WERI-Rb-1 (cell line): Measurements from ENCODE around the gene BARX2.

Source experiments
- DNase-seq: peaks from one replicate; pipeline ENCODE4 v3.0.0-alpha.2; 2020
- H3K27ac ChIP-seq: fragments of 250-450 bp; sonication (Bioruptor Pico); 2 replicates; pipeline ENCODE4 v1.5.1; 2020; ENCODE audit warnings: mild to moderate bottlenecking, moderate library complexity
- H3K27me3 ChIP-seq: fragments of 250-450 bp; sonication (Bioruptor Pico); 2 replicates; pipeline ENCODE4 v1.5.1; 2021; ENCODE audit warnings: mild to moderate bottlenecking, low read depth, moderate library complexity; ENCODE audit not compliant: insufficient read depth, severe bottlenecking
- H3K36me3 ChIP-seq: fragments of 250-450 bp; sonication (Bioruptor Pico); 2 replicates; pipeline ENCODE4 v1.5.1; 2020; ENCODE audit warnings: mild to moderate bottlenecking, moderate library complexity
- H3K4me3 ChIP-seq: 2 replicates; pipeline ENCODE4 v1.5.1; 2011; ENCODE audit warnings: low read depth, mild to moderate bottlenecking, control low read depth, low read length
- H3K9me3 ChIP-seq: fragments of 250-450 bp; sonication (Bioruptor Pico); 2 replicates; pipeline ENCODE4 v1.5.1; 2021; ENCODE audit warnings: mild to moderate bottlenecking, moderate library complexity; ENCODE audit not compliant: severe bottlenecking
- TF ChIP-seq, protein P1 (sequence below): IDR thresholded peaks from 2 replicates; pipeline ENCODE4 v1.5.1; 2011; ENCODE audit warnings: low read depth, mild to moderate bottlenecking, control low read depth, inconsistent platforms, low read length

The BARX2 gene

DNA sequence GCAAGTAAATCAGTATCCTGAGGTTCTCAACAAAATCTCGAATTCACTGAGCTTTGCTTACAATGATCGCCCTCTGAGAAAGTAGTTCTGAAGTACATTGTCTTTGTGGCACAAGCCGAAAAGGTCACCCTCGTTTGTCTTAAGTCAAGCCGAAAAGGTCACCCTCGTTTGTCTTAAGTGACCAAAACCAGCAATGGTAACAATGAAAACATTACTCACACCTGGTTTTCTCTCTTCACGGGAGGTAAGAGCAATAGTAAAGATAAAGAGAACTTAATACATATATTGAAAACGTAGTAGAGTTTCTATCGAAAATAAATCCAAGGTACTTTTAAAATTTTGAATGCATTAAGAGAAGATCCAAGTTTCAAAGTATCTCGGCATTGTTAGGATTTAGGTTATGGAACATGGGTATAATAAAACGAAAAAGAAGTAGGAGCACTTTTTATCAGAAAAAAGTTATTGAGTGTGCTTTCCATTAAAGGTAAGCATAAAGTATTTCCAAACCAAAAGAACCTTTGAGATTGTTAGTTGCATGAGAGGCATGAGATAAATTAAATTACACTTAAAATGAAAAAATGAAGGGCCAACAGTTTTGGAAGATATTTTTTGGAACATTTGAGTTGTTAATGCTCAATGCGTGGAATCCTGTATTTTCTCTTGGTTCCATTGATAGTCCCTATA, 1.2 kb downstream of the BARX2 start:
- DNase-seq, result no peak
- no peaks in the 10 kb centered on the region for H3K36me3 ChIP-seq
- H3K9me3 ChIP-seq, result peaks cover 4% of the 10 kb centered on the region
- TF ChIP-seq, protein P1, sequence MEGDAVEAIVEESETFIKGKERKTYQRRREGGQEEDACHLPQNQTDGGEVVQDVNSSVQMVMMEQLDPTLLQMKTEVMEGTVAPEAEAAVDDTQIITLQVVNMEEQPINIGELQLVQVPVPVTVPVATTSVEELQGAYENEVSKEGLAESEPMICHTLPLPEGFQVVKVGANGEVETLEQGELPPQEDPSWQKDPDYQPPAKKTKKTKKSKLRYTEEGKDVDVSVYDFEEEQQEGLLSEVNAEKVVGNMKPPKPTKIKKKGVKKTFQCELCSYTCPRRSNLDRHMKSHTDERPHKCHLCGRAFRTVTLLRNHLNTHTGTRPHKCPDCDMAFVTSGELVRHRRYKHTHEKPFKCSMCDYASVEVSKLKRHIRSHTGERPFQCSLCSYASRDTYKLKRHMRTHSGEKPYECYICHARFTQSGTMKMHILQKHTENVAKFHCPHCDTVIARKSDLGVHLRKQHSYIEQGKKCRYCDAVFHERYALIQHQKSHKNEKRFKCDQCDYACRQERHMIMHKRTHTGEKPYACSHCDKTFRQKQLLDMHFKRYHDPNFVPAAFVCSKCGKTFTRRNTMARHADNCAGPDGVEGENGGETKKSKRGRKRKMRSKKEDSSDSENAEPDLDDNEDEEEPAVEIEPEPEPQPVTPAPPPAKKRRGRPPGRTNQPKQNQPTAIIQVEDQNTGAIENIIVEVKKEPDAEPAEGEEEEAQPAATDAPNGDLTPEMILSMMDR, result no peak
- no peak overlapping the region for H3K4me3 ChIP-seq
- peaks cover 94% of the 10 kb centered on the region for H3K27me3 ChIP-seq
- no peak overlapping the region for H3K27ac ChIP-seq

DNA sequence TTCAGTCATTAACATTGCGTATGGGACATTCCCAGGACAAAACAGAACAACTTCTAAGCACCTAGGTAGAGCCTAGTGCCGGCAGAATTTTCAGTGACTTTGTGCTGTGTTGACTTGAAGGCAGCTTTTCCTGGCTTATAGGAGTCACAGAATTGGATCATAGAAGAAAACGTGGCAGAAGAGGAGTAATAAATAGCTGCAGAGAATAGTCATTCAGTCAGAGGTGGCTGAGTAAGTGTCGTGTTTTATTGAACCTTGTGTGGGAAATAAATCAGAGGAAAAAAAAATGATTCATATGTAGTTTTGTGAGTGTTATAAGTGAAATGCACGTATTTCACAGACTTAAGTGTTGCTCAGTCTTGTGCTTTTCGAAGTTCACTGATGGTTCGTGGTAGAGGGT, 2.1 kb downstream of the BARX2 start:
- no peak for DNase-seq
- Histone ChIP-seq H3K27me3 (peaks cover 93% of the 10 kb centered on the region), H3K27ac (no peak overlapping the region), H3K9me3 (peaks cover 4% of the 10 kb centered on the region), H3K4me3 (no peak overlapping the region), H3K36me3 (no peaks in the 10 kb centered on the region)
- TF ChIP-seq, protein P1, result no peak

DNA sequence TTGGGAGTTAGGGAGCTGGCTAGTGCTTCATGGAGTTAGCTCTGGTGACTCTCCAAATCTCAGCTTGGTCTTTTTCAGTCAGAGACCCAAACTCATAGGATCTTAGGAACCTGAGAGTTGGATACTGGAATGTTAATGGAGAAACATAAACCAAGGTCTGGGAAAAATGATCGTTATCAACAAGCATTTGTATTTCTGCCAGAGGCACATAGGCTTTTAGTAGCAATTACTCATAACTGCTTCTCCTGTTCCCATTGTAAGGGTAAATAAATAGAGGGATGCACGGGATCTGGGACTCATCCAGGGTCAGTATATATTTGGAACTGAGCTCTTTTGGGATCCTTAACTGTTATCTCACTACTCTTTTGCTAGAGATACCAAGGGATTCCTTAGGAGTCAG, 4.8 kb downstream of the BARX2 start:
- Histone ChIP-seq H3K36me3 (no peaks in the 10 kb centered on the region), H3K4me3 (no peak overlapping the region), H3K27me3 (peaks cover 93% of the 10 kb centered on the region), H3K9me3 (no peaks in the 10 kb centered on the region), H3K27ac (no peak overlapping the region)
- no peak for DNase-seq
- TF ChIP-seq, protein P1, result no peak

DNA sequence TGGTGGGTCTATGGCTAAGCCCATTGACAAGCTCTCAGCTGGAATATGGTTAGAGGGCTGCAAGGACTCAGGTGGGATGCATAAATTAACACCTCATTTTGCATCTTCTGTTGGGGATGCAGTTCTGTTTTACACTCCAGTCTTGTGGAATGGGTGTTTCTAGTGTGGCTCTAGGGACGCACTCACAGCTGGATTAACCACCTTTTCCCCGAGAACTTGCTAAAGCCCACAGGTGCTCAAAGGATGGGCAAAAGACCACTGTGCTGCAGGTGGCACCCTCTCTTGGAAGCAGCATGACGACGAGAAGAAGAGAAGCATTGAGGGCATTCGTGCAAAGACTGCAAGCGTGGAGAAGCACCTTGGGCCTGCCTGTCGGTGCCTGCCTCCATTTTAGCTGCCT, 6.9 kb downstream of the BARX2 start:
- H3K27ac ChIP-seq, result no peak overlapping the region
- TF ChIP-seq, protein P1, result no peak
- no peak for DNase-seq
- peaks cover 95% of the 10 kb centered on the region for H3K27me3 ChIP-seq
- H3K4me3 ChIP-seq, result no peak overlapping the region
- H3K9me3 ChIP-seq, result no peaks in the 10 kb centered on the region
- H3K36me3 ChIP-seq, result no peaks in the 10 kb centered on the region

DNA sequence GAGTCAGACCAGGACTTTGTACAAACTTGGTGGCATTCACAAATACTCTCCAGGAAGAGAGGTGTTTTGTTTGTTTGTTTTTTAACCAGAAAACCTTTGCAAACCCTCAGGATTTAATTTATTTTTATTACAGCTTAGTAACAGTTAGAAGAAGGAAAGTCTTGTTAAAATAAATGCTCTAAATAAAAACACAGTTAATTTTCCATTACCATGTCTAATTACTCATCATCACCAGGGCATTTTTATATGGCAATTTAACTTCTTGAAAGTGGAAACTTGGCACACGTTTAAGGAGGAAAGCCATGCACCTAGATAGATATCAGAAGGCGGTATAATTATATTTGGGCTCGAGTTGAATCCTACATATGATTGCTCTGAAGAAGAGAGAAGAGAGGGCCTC, 7.4 kb downstream of the BARX2 start:
- DNase-seq, result no peak
- Histone ChIP-seq H3K27ac (no peak overlapping the region), H3K4me3 (no peak overlapping the region), H3K36me3 (no peaks in the 10 kb centered on the region), H3K9me3 (no peaks in the 10 kb centered on the region), H3K27me3 (peaks cover 95% of the 10 kb centered on the region)
- TF ChIP-seq, protein P1, result no peak

DNA sequence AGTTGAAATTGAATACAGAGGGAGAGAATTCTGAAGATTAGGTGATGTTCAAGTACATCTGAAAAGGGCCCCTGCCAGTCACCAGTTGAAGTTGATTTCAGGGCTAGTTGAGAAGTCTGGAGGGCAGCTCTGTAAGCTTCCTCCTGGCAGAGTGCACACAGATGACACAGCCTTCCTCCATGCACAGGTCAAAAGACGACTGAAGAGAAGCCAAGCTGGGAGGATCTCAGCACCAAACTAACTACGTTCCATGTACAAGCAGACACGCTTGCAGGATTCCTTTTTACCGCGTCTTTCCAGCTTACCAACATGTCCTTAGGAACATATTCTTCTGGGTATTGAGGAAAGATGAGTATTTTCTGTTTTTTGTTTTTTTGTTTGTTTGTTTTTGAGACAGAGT, 7.9 kb downstream of the BARX2 start:
- Histone ChIP-seq H3K27me3 (peaks cover 97% of the 10 kb centered on the region), H3K27ac (no peak overlapping the region)
- DNase-seq, result no peak

More for the DNA sequence above, 7.9 kb downstream of the BARX2 start:
- Histone ChIP-seq H3K9me3 (no peaks in the 10 kb centered on the region), H3K36me3 (no peaks in the 10 kb centered on the region), H3K4me3 (no peak overlapping the region)
- TF ChIP-seq, protein P1, result no peak
